ENCODE results near the gene NAA80. TPM values are rescaled to one million over a fixed set of nuclear protein-coding genes. Genes with fewer than 3 reads are reported as not detected.

Gene NAA80
- total RNA-seq, 2 donors from 2014 or later, result 4.4 to 11.2 TPM

DNA sequence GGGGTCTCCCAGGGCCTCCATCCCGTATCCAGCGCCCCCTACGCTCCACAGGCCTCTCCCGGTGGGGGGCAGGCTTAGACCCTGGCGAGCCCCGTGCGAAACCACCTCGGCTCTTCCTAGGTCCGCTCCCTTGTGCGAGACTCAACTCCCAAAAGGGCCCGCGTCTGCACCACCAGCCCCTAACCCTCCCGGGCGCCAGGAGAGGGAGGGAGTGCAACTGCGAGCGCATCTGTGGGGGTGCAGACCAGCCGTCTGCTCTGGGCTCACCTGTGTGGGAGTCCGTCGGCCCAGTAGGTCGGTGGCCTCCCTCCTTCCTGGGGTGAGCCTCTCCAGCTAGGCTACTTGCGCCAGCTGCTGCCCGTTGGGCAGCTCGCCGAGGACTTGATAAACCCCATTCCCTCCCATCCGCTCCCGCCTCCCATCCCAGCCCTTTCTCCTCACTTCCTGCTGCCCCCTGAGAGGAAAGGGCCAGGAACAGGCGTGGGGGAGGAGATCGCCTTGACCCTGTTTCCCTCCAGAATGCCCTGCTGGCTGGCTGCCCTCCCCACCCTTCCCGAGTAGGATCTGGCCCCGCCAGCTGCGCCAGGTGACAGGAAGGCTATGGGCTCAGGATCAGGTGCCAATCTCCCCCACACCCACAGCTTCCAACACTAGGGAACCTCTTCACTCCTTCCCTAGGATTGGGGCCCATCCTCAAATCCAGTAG, 23.3 kb upstream of the NAA80 start, which contains the start of gene HYAL2:
HYAL2 (minus strand) TSS at position 360 of the 706 bp plus-strand sequence. CDS start 2,256 bp downstream, outside the sequence.
- WGBS, 2 donors, result 21 to 35% methylated on average over 17 to 31 of the region's 31 CpGs

DNA sequence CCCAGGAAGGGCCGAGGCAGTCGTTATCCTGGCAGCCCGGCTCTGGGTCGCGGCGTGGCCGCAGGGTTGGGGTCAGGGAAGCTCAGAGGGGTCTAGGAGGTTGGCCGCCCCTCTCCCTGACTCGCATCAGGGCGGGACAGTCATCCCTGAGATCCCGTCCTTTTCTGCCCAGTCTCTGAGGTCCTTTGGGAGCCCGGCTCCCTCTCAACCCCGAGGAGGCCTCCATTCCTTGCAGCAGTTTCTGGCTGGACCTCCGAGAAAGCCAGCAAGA, 22.8 kb upstream of the NAA80 start:
- DNase-seq (no peak), ATAC-seq (no peak)
- peak in 1 of 3 donors; percentile 3 for TF ChIP-seq POLR2A (IDR thresholded peaks at IDR 0.05)
- TF ChIP-seq, protein P1, sequence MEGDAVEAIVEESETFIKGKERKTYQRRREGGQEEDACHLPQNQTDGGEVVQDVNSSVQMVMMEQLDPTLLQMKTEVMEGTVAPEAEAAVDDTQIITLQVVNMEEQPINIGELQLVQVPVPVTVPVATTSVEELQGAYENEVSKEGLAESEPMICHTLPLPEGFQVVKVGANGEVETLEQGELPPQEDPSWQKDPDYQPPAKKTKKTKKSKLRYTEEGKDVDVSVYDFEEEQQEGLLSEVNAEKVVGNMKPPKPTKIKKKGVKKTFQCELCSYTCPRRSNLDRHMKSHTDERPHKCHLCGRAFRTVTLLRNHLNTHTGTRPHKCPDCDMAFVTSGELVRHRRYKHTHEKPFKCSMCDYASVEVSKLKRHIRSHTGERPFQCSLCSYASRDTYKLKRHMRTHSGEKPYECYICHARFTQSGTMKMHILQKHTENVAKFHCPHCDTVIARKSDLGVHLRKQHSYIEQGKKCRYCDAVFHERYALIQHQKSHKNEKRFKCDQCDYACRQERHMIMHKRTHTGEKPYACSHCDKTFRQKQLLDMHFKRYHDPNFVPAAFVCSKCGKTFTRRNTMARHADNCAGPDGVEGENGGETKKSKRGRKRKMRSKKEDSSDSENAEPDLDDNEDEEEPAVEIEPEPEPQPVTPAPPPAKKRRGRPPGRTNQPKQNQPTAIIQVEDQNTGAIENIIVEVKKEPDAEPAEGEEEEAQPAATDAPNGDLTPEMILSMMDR (IDR thresholded peaks at IDR 0.05), result no peak
- no peaks in the 10 kb centered on the region for H3K27me3 ChIP-seq
- peaks cover 0 to 5% of the 10 kb centered on the region in 2 donors for H3K36me3 ChIP-seq (replicated peaks in 1 of 2; ENCODE audit: insufficient read depth in 1 of 2, low read depth in 2 of 2)
- H3K9me3 ChIP-seq, result no peaks in the 10 kb centered on the region
- peak overlapping the region; percentile 88 to 98 (median 96) for H3K27ac ChIP-seq
- intact Hi-C loops (cut with DNase I), result no loop called here
- H3K4me3 ChIP-seq, result peak overlapping the region in 1 of 2 donors; percentile 3
- H3K4me1 ChIP-seq, result peaks cover 72% of the 10 kb centered on the region
- WGBS, 2 donors, result 37 to 56% methylated on average over 6 to 14 of the region's 14 CpGs

More for the DNA sequence above, 23.3 kb upstream of the NAA80 start, which contains the start of gene HYAL2:
- Histone ChIP-seq H3K27ac (peak within 1 kb of the TSS; percentile 88 to 98 (median 96)), H3K4me3 (peak within 1 kb of the TSS; percentile 3 to 62), H3K9me3 (no peaks in the 10 kb centered on the region), H3K4me1 (peaks cover 72% of the 10 kb centered on the region), H3K36me3 (replicated peaks in 1 of 2; ENCODE audit: insufficient read depth in 1 of 2, low read depth in 2 of 2) (peaks cover 0 to 5% of the 10 kb centered on the region in 2 donors), H3K27me3 (no peaks in the 10 kb centered on the region)
- DNase-seq (peak in 3 of 4 donors; percentile 49 to 63 (median 61)), ATAC-seq (no peak)
- TF ChIP-seq, protein P1 (IDR thresholded peaks at IDR 0.05), result no peak
- peak in 2 of 3 donors; percentile 24 to 36 for TF ChIP-seq POLR2A (IDR thresholded peaks at IDR 0.05)
- intact Hi-C loops (cut with DNase I), result no loop called here

DNA sequence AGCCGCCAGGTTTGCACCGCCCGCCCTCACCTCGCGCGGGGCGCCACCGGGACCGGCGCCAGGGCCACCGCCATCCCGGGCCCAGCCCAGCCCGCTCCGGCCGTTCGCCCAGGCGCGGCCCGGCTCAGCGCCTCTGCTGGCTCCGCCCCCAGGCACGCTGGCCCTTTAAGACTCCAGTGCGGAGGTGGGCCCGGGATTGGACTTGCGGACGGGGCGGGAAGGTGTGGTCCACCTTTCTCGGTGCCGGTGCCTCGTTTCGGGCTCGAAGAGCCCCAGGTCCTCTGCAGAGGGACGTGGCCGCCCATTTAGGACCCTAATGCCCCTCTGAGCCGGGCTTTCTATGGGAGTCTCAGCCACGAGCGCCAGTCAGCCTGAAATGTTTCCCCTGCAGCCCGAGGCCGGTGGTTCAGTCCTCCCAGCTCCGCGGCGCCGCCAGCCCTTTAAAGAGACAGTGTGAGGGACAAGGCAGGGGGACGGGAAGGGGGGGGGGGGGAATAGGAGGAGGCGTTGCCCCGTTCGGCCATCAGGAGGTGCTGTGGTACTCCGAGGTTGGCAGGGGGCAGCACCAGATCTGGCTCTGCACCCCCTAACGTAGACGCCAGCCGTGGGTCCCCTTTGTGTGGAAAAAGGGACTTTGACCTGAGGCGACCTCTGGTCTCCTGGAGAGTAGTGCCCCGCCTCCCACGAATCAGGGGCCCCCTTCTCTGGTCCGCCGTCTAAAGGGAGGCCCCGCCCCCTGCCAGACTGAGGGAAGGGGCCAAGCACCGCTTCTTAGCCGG, 22.3 kb upstream of the NAA80 start:
- intact Hi-C loops (cut with DNase I), result no loop called here
- peak overlapping the region in 1 of 2 donors; percentile 62 for H3K4me3 ChIP-seq
- peaks cover 67% of the 10 kb centered on the region for H3K4me1 ChIP-seq
- TF ChIP-seq, protein P1 (IDR thresholded peaks at IDR 0.05), result peak in 6 of 7 experiments; percentile 16 to 48 (median 32)
- no peak for TF ChIP-seq POLR2A (IDR thresholded peaks at IDR 0.05)
- H3K9me3 ChIP-seq, result no peaks in the 10 kb centered on the region
- peak; percentile 90 to 93 (median 91) for DNase-seq
- H3K36me3 ChIP-seq (replicated peaks in 1 of 2; ENCODE audit: insufficient read depth in 1 of 2, low read depth in 2 of 2), result peaks cover 0 to 5% of the 10 kb centered on the region in 2 donors
- 2 to 20% methylated on average over 1 to 57 of the region's 59 CpGs for WGBS, 2 donors
- no peaks in the 10 kb centered on the region for H3K27me3 ChIP-seq
- H3K27ac ChIP-seq, result peak overlapping the region; percentile 88 to 98 (median 96)
- ATAC-seq, result peak; percentile 89

DNA sequence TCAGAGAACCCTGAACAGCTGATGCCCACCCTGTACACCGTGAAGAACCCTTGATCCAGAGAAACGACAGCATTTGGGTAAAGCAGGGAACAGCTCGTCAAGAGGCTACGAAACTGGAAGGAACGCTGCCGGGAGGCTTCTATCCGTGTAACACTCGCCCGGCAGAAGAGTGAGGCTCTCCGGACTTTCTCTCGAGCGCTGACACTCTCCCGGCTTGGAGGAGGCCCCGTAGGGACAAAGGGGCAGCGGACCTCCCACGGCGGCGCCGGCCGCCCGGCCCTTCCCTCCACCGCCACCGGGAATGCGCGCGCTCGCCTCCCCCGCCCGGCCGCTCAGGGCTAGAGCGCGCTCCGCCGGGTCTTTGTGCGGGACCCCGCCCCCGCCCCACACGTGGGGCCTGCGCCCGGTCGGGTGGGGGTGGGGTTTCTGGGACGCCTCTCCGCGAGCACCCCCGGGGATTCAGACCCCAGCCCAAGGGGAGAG, 21.7 kb upstream of the NAA80 start:
- 0% methylated on average over 43 of the region's 45 CpGs; no CpG with 5 or more reads in 1 of the 2 donors for WGBS, 2 donors
- H3K27me3 ChIP-seq, result no peaks in the 10 kb centered on the region
- TF ChIP-seq, protein P1 (IDR thresholded peaks at IDR 0.05), result no peak
- TF ChIP-seq POLR2A (IDR thresholded peaks at IDR 0.05), result peak in 2 of 3 donors; percentile 59 to 64
- intact Hi-C loops (cut with DNase I), result no loop called here
- peak; percentile 75 for ATAC-seq
- H3K36me3 ChIP-seq (replicated peaks in 1 of 2; ENCODE audit: insufficient read depth in 1 of 2, low read depth in 2 of 2), result peaks cover 0 to 5% of the 10 kb centered on the region in 2 donors
- H3K9me3 ChIP-seq, result no peaks in the 10 kb centered on the region
- H3K4me3 ChIP-seq, result peak overlapping the region in 1 of 2 donors; percentile 62
- DNase-seq, result peak; percentile 75 to 84 (median 80)
- peaks cover 60% of the 10 kb centered on the region for H3K4me1 ChIP-seq
- peak overlapping the region; percentile 88 to 98 (median 96) for H3K27ac ChIP-seq

All from body of pancreas (tissue), 4 donors.